ENCODE data around the gene POLR2E. TPM values are rescaled to one million over a fixed set of nuclear protein-coding genes. Genes with fewer than 3 reads are reported as not detected.

POLR2E gene
- total and polyA plus RNA-seq, 2 donors (not counting 1 experiment from before 2014, with no cell fraction given): 103 to 121 TPM

DNA sequence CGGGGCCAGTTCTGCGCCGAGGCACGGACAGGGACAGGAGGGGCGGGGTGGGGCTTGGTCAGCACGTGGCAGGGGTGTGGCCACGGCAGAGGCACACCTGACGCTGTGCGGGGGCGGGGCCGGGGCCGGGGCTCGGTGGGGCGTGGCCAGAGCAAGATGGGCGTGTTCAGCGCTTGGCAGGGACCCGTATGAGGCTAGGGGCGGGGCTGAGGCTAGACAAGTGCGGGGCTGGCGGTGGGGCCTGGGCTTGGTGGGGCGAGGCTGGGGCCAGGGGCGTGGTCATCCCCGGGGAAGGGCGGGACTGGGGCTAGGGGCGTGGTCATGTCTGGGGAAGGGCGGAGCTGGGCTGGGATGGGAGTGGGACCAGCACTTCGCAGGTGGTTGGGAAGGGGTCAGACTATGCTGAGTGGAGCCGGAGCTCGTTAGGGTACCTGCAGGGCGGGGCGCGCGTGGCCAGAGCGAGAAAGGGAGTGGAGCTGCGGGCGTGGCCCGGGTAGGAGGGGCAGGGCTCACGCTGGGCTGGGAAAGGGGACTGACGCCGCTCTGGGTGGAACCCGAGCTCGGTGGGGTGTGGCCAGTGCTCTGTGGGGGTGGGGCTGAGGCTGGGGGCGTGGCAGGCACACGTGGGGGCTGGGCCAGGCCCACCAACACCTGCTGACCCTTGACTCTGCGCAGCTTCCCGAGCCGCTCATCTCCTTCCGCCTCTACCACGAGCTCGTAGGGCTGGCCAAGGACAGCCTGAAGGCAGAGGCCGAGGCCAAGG lies 12.8 kb downstream of the POLR2E start:
- no peaks in the 10 kb centered on the region for H3K27me3 Mint-ChIP-seq
- H3K27ac ChIP-seq (ENCODE audit: low read length in 2 of 2): peak overlapping the region; percentile 18 to 30
- H3K4me1 Mint-ChIP-seq: peaks cover 34% of the 10 kb centered on the region

More for the DNA sequence above, 12.8 kb downstream of the POLR2E start:
- Histone ChIP-seq H4K20me1 (ENCODE audit: control insufficient read depth, insufficient read depth, low read length, poor library complexity, severe bottlenecking) (peaks cover 94% of the 10 kb centered on the region), H3K9me3 (ENCODE audit: control extremely low read depth in 1 of 3, control insufficient read depth in 2 of 3, insufficient read depth in 1 of 3, low read length in 2 of 3) (no peaks in the 10 kb centered on the region), H3K4me1 (ENCODE audit: control insufficient read depth in 2 of 2, insufficient read depth in 2 of 2, low read length in 2 of 2) (peaks cover 33 to 67% of the 10 kb centered on the region in 2 donors), H2AFZ (ENCODE audit: insufficient read depth, low read depth, low read length, poor library complexity, severe bottlenecking) (no peak overlapping the region), H3K79me2 (ENCODE audit: control insufficient read depth, insufficient read depth, low read length) (peaks cover 39% of the 10 kb centered on the region), H3K4me3 (ENCODE audit: control extremely low read depth in 1 of 5, extremely low read depth in 1 of 5, insufficient read depth in 1 of 5, low read depth in 2 of 5, low read length in 4 of 5) (no peak overlapping the region), H3K9ac (ENCODE audit: low read length) (no peak overlapping the region), H3K4me2 (replicated peaks; ENCODE audit: low read depth, low read length, poor library complexity, severe bottlenecking) (peak overlapping the region; percentile 3), H3K36me3 (replicated peaks in 1 of 2; ENCODE audit: control extremely low read depth in 1 of 2, control insufficient read depth in 1 of 2, extremely low read depth in 1 of 2, insufficient read depth in 2 of 2, low read length in 1 of 2) (peaks cover 0 to 91% of the 10 kb centered on the region in 2 experiments), H3K27me3 (replicated peaks in 1 of 4; ENCODE audit: control extremely low read depth in 1 of 4, control insufficient read depth in 3 of 4, insufficient read depth in 4 of 4, low read length in 3 of 4) (no peaks in the 10 kb centered on the region)
- ChIA-PET POLR2A (interaction anchor here (0.5 to 8.4 kb wide), 8 partner anchors 8 to 185 kb away, joined by 3 to 97 read pairs (median 6); partner anchors contain the start of genes ARHGAP45, RNU6-2 and TMEM259), CTCF (interaction anchor here (1.7 kb wide), 1 partner anchor 18 kb away, joined by 8 read pairs; no protein-coding TSS in a partner anchor)
- Mint-ChIP-seq H3K4me3 (peak overlapping the region; percentile 13), H3K27ac (peak overlapping the region; percentile 79), H3K9me3 (ENCODE audit: insufficient read depth) (no peaks in the 10 kb centered on the region)
- TF ChIP-seq, protein P1, sequence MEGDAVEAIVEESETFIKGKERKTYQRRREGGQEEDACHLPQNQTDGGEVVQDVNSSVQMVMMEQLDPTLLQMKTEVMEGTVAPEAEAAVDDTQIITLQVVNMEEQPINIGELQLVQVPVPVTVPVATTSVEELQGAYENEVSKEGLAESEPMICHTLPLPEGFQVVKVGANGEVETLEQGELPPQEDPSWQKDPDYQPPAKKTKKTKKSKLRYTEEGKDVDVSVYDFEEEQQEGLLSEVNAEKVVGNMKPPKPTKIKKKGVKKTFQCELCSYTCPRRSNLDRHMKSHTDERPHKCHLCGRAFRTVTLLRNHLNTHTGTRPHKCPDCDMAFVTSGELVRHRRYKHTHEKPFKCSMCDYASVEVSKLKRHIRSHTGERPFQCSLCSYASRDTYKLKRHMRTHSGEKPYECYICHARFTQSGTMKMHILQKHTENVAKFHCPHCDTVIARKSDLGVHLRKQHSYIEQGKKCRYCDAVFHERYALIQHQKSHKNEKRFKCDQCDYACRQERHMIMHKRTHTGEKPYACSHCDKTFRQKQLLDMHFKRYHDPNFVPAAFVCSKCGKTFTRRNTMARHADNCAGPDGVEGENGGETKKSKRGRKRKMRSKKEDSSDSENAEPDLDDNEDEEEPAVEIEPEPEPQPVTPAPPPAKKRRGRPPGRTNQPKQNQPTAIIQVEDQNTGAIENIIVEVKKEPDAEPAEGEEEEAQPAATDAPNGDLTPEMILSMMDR (IDR thresholded peaks at IDR 0.05): no peak
- no peak for TF ChIP-seq EZH2 (IDR thresholded peaks at IDR 0.05; ENCODE audit: borderline replicate concordance, insufficient read depth, low read depth, low read length, poor library complexity, severe bottlenecking)
- intact Hi-C loops (cut with micrococcal nuclease): no loop called here
- peak; percentile 67 for ATAC-seq (ENCODE audit: low read depth)
- peak; percentile 77 for DNase-seq
- WGBS (ENCODE audit: insufficient coverage): 80% methylated on average over 49 of the region's 51 CpGs

Data from B cell (primary cell).